H9 (cell line): Measurements from ENCODE around the gene IL1RAPL2. TPM values are rescaled to one million over a fixed set of nuclear protein-coding genes. Genes with fewer than 3 reads are reported as not detected.

Experiments used
- DNase-seq: peaks from one replicate; pipeline ENCODE4 v3.0.0-alpha.2; 2017
- H2AFZ ChIP-seq: one replicate; pipeline ENCODE4 v1.6.1; 2013; ENCODE audit warnings: mild to moderate bottlenecking, low read length, control low read depth, moderate library complexity
- H2AK5ac ChIP-seq: 2 replicates; pipeline ENCODE4 v1.6.1; 2013; ENCODE audit warnings: low read length, control low read depth, mixed read lengths; ENCODE audit not compliant: insufficient read length
- H2BK120ac ChIP-seq: one replicate; pipeline ENCODE4 v1.6.1; 2013; ENCODE audit warnings: low read depth, mild to moderate bottlenecking, low read length, control low read depth, inconsistent platforms; ENCODE audit not compliant: poor library complexity, severe bottlenecking
- H2BK12ac ChIP-seq: 2 replicates; pipeline ENCODE4 v1.6.1; 2013; ENCODE audit warnings: low read length, control low read depth, mixed read lengths, low read depth; ENCODE audit not compliant: insufficient read length
- H2BK15ac ChIP-seq: 2 replicates; pipeline ENCODE4 v1.6.1; 2013; ENCODE audit warnings: low read depth, low read length, control low read depth
- H2BK20ac ChIP-seq: one replicate; pipeline ENCODE4 v1.6.1; 2013; ENCODE audit warnings: low read depth, mild to moderate bottlenecking, low read length, control low read depth, inconsistent platforms; ENCODE audit not compliant: poor library complexity, severe bottlenecking
- H2BK5ac ChIP-seq: 2 replicates; pipeline ENCODE4 v1.6.1; 2013; ENCODE audit warnings: low read length, control low read depth, mixed read lengths; ENCODE audit not compliant: insufficient read length
- H3K14ac ChIP-seq: 2 replicates; pipeline ENCODE4 v1.6.1; 2013; ENCODE audit warnings: low read length, control low read depth; ENCODE audit not compliant: insufficient read depth
- H3K18ac ChIP-seq: 2 replicates; pipeline ENCODE4 v1.6.1; 2013; ENCODE audit warnings: low read depth, mild to moderate bottlenecking, mixed read lengths, low read length, control low read depth; ENCODE audit not compliant: insufficient read length
- H3K23ac ChIP-seq: 2 replicates; pipeline ENCODE4 v1.6.1; 2013; ENCODE audit warnings: low read length, control low read depth, mixed read lengths, low read depth; ENCODE audit not compliant: insufficient read length
- H3K23me2 ChIP-seq: 2 replicates; pipeline ENCODE4 v1.6.1; 2013; ENCODE audit warnings: low read depth, mild to moderate bottlenecking, mixed read lengths, low read length, control low read depth; ENCODE audit not compliant: insufficient read length, poor library complexity, severe bottlenecking
- H3K27ac ChIP-seq: 2 replicates; pipeline ENCODE4 v1.5.1; 2013; ENCODE audit warnings: low read length, control low read depth, mixed read lengths, low read depth; ENCODE audit not compliant: insufficient read length
- H3K27me3 ChIP-seq: 2 replicates; pipeline ENCODE4 v1.6.1; 2013; ENCODE audit warnings: low read length, control low read depth, inconsistent platforms; ENCODE audit not compliant: insufficient read depth
- H3K4ac ChIP-seq: 2 replicates; pipeline ENCODE4 v1.6.1; 2013; ENCODE audit warnings: low read depth, mild to moderate bottlenecking, control low read depth, inconsistent platforms, low read length, moderate library complexity
- H3K4me1 ChIP-seq: 2 replicates; pipeline ENCODE4 v1.6.1; 2013; ENCODE audit warnings: low read length, control low read depth, inconsistent platforms; ENCODE audit not compliant: insufficient read depth
- H3K4me2 ChIP-seq: 2 replicates; pipeline ENCODE4 v1.6.1; 2013; ENCODE audit warnings: low read length, control low read depth, mixed read lengths; ENCODE audit not compliant: insufficient read length, insufficient read depth
- H3K56ac ChIP-seq: 2 replicates; pipeline ENCODE4 v1.6.1; 2013; ENCODE audit warnings: low read depth, mild to moderate bottlenecking, mixed read lengths, low read length, control low read depth; ENCODE audit not compliant: insufficient read length
- H3K79me1 ChIP-seq: 2 replicates; pipeline ENCODE4 v1.6.1; 2013; ENCODE audit warnings: low read depth, mild to moderate bottlenecking, moderate library complexity, low read length, control low read depth, inconsistent platforms; ENCODE audit not compliant: insufficient read depth, poor library complexity, severe bottlenecking
- H3K79me2 ChIP-seq: 2 replicates; pipeline ENCODE4 v1.6.1; 2013; ENCODE audit warnings: low read length, control low read depth, inconsistent platforms; ENCODE audit not compliant: insufficient read depth
- H3K9ac ChIP-seq: 2 replicates; pipeline ENCODE4 v1.6.1; 2013; ENCODE audit warnings: low read length, control low read depth, mixed read lengths; ENCODE audit not compliant: insufficient read length; ENCODE audit errors: extremely low read depth
- H3K9me3 ChIP-seq: one replicate; pipeline ENCODE4 v1.6.1; 2013; ENCODE audit warnings: low read depth, low read length, inconsistent platforms; ENCODE audit not compliant: control insufficient read depth
- H3T11ph ChIP-seq: one replicate; pipeline ENCODE4 v1.6.1; 2013; ENCODE audit warnings: mild to moderate bottlenecking, low read length, control low read depth, inconsistent platforms
- H4K20me1 ChIP-seq: one replicate; pipeline ENCODE4 v1.6.1; 2013; ENCODE audit not compliant: control insufficient read depth, insufficient read length, insufficient read depth
- H4K5ac ChIP-seq: 2 replicates; pipeline ENCODE4 v1.6.1; 2013; ENCODE audit warnings: low read depth, mild to moderate bottlenecking, mixed read lengths, low read length, control low read depth; ENCODE audit not compliant: insufficient read length
- H4K8ac ChIP-seq: replicated peaks from 2 replicates; pipeline ENCODE4 v1.6.1; 2013; ENCODE audit warnings: low read length, control low read depth, mixed read lengths, low read depth; ENCODE audit not compliant: insufficient read length
- H4K91ac ChIP-seq: 2 replicates; pipeline ENCODE4 v1.6.1; 2013; ENCODE audit warnings: low read depth, mild to moderate bottlenecking, moderate library complexity, mixed read lengths, low read length, control low read depth; ENCODE audit not compliant: insufficient read length
- H3K27ac Mint-ChIP-seq, 3 experiments: 2 replicates in 2 of 3; 3 replicates in 1 of 3; pipeline ENCODE4 v1.8.0; 2020 to 2021; ENCODE audit warnings: mixed read lengths in 3 of 3, mild to moderate bottlenecking in 1 of 3, moderate library complexity in 1 of 3
- H3K27me3 Mint-ChIP-seq: 2 replicates; pipeline ENCODE4 v1.8.0; 2021; ENCODE audit warnings: low read depth, mild to moderate bottlenecking, moderate library complexity, mixed read lengths
- H3K36me3 Mint-ChIP-seq, 3 experiments: 2 replicates in 2 of 3; 3 replicates in 1 of 3; pipeline ENCODE4 v1.8.0; 2020 to 2021; ENCODE audit warnings: low read depth in 3 of 3, mixed read lengths in 3 of 3; ENCODE audit not compliant: insufficient read depth in 1 of 3
- H3K4me1 Mint-ChIP-seq, 2 experiments: 2 replicates each; pipeline ENCODE4 v1.8.0; 2020; ENCODE audit warnings: mixed read lengths in 2 of 2
- H3K4me3 Mint-ChIP-seq, 2 experiments: 2 replicates in 1 of 2; 3 replicates in 1 of 2; pipeline ENCODE4 v1.8.0; 2020 to 2021; ENCODE audit warnings: mild to moderate bottlenecking in 2 of 2, mixed read lengths in 2 of 2, moderate library complexity in 1 of 2
- H3K9me3 Mint-ChIP-seq, 2 experiments: 2 replicates in 1 of 2; 3 replicates in 1 of 2; pipeline ENCODE4 v1.8.0; 2020; ENCODE audit warnings: mild to moderate bottlenecking in 2 of 2, mixed read lengths in 2 of 2, moderate library complexity in 1 of 2
- whole genome bisulfite sequencing: extraction: QIAGEN DNeasy Blood & Tissue Kit; methylation state at CpG from one replicate; pipeline ENCODE4 v1.1.7; 2013; ENCODE audit warnings: missing lambda C conversion rate, low lambda C conversion rate, mixed read lengths; ENCODE audit not compliant: insufficient read length; ENCODE audit errors: extremely low coverage; 5-methylcytosine and 5-hydroxymethylcytosine counted together
- total RNA-seq: library from RNA; stranded (reverse); gene quantifications from 2 replicates; pipeline ENCODE4 v1.2.1, GENCODE V29; 2021
- TF ChIP-seq, protein P1 (sequence below): fragments of 200-600 bp; sonication (generic); conservative IDR thresholded peaks from 3 replicates; pipeline ENCODE4 v1.8.0; 2021; ENCODE audit warnings: antibody characterized with exemption, mild to moderate bottlenecking

IL1RAPL2 gene
- total RNA-seq, 1 experiment from 2014 or later: not detected

DNA sequence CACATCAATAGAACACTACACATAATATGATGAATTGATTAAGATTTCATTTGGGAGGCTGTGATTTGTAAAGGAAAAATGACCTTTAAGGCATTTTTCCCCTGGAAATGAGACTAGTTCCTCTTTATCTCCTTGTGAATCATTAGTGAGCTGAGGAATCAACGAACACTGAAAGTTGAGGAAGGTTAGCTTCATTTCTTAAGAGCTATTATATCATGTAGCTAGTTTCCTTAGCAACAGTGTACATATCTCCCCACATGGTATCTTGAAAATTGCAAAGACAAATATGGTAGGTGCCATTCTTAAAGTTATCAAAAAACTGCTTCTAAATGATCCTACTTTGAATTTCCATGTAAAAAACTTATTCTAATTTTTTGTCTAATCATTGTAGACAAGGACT, 1128.8 kb downstream of the IL1RAPL2 start:
- no CpG with 5 or more reads among the region's 1 CpG for WGBS
- Mint-ChIP-seq H3K4me3 (no peak overlapping the region), H3K9me3 (peaks cover 0 to 44% of the 10 kb centered on the region in 2 experiments; a peak in 3 of 5 replicates), H3K27me3 (no peaks in the 10 kb centered on the region), H3K4me1 (peaks cover 7 to 8% of the 10 kb centered on the region in 2 experiments), H3K36me3 (peaks cover 0 to 2% (median 0%) of the 10 kb centered on the region in 3 experiments; a peak in 1 of 7 replicates), H3K27ac (no peak overlapping the region)
- H3K9ac ChIP-seq: no peak overlapping the region
- no peaks in the 10 kb centered on the region; the same call in 1 of the 2 replicates for H3K4me1 ChIP-seq
- no peak overlapping the region for H3T11ph ChIP-seq
- H2BK15ac ChIP-seq: no peak overlapping the region
- H2AK5ac ChIP-seq: no peak overlapping the region
- no peaks in the 10 kb centered on the region for H3K27me3 ChIP-seq
- H4K8ac ChIP-seq: no peak overlapping the region
- no peak overlapping the region for H3K4ac ChIP-seq
- no peak overlapping the region for H2BK5ac ChIP-seq
- no peak overlapping the region for H3K27ac ChIP-seq
- no peak overlapping the region for H2BK20ac ChIP-seq
- no peak overlapping the region for H3K56ac ChIP-seq
- H3K79me2 ChIP-seq: no peaks in the 10 kb centered on the region
- no peak overlapping the region for H2AFZ ChIP-seq
- no peak overlapping the region for H2BK120ac ChIP-seq
- no peak overlapping the region for H3K4me2 ChIP-seq
- H3K9me3 ChIP-seq: no peaks in the 10 kb centered on the region
- no peak for DNase-seq
- no peak overlapping the region for H4K5ac ChIP-seq
- no peak overlapping the region for H3K18ac ChIP-seq
- no peaks in the 10 kb centered on the region for H3K23me2 ChIP-seq
- no peak overlapping the region for H3K23ac ChIP-seq
- no peak overlapping the region for H4K91ac ChIP-seq
- H3K79me1 ChIP-seq: no peaks in the 10 kb centered on the region
- H4K20me1 ChIP-seq: no peaks in the 10 kb centered on the region
- no peak overlapping the region for H2BK12ac ChIP-seq
- TF ChIP-seq, protein P1, sequence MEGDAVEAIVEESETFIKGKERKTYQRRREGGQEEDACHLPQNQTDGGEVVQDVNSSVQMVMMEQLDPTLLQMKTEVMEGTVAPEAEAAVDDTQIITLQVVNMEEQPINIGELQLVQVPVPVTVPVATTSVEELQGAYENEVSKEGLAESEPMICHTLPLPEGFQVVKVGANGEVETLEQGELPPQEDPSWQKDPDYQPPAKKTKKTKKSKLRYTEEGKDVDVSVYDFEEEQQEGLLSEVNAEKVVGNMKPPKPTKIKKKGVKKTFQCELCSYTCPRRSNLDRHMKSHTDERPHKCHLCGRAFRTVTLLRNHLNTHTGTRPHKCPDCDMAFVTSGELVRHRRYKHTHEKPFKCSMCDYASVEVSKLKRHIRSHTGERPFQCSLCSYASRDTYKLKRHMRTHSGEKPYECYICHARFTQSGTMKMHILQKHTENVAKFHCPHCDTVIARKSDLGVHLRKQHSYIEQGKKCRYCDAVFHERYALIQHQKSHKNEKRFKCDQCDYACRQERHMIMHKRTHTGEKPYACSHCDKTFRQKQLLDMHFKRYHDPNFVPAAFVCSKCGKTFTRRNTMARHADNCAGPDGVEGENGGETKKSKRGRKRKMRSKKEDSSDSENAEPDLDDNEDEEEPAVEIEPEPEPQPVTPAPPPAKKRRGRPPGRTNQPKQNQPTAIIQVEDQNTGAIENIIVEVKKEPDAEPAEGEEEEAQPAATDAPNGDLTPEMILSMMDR: no peak
- H3K14ac ChIP-seq: no peak overlapping the region
